HCT116 (cell line): ENCODE data around the gene HUNK. TPM values are rescaled to one million over a fixed set of nuclear protein-coding genes. Genes with fewer than 3 reads are reported as not detected.

ENCODE experiments used
- ATAC-seq: fragments of 200-7000 bp; cut with Tn5 transposase; 2 replicates; pipeline ENCODE4 v1.9.1; 2020; ENCODE audit warnings: mild to moderate bottlenecking, moderate library complexity
- BruUV-seq: library from RNA; stranded (reverse); fragments of 400-500 nt; replicated peaks from 2 replicates; lab custom pipeline; 2021; lab: Mats Ljungman, UMichigan
- CTCF ChIA-PET: fragments of 300-600 bp; sonication (Branson Sonifier 250); formaldehyde crosslinking; loops from one replicate; lab custom pipeline; 2021; ENCODE audit warnings: antibody characterized with exemption; lab: Charles Lee
- POLR2A ChIA-PET: fragments of 300-600, 350-600 bp; sonication (Branson Sonifier 250); formaldehyde crosslinking; loops from one replicate; lab custom pipeline; 2021; ENCODE audit warnings: antibody characterized with exemption; lab: Charles Lee
- RAD21 ChIA-PET, 2 experiments: fragments of 300-600 bp; sonication (Branson Sonifier 250); formaldehyde crosslinking; loops; one replicate each; lab custom pipeline; 2023; ENCODE audit warnings: low total read pairs in 2 of 2; ENCODE audit not compliant: uncharacterized antibody in 2 of 2, unreplicated experiment in 2 of 2, low non-redundant PET in 1 of 2; lab: Charles Lee
- DNase-seq: peaks from one replicate; pipeline ENCODE4 v3.0.0-alpha.2; 2010; ENCODE audit warnings: low read depth, low spot score
- H2AFZ ChIP-seq: fragments of 200-600 bp; shearing (Covaris generic), sonication (generic); 2 replicates; pipeline ENCODE4 v1.6.1; 2017; ENCODE audit warnings: low read depth, mixed run types, mixed read lengths, antibody characterized with exemption, low read length; ENCODE audit not compliant: poor library complexity, severe bottlenecking
- H3K27ac ChIP-seq: 2 replicates; pipeline ENCODE4 v1.5.1; 2012; ENCODE audit warnings: low read depth, low read length
- H3K27me3 ChIP-seq: fragments of 200-600 bp; sonication (generic); 2 replicates; pipeline ENCODE4 v1.6.1; 2016; ENCODE audit warnings: mixed run types, low read length, mixed read lengths; ENCODE audit not compliant: insufficient read depth
- H3K36me3 ChIP-seq, 2 experiments: fragments of 200-500 bp in 1 of 2; fragments of 200-600 bp in 1 of 2; sonication (Bioruptor generic) in 1 of 2; sonication (generic) in 1 of 2; 2 replicates each; pipeline versions ENCODE4 v1.5.1 to v1.6.1; 2014 to 2016; ENCODE audit warnings: low read length in 2 of 2, inconsistent platforms in 1 of 2, mixed read lengths in 1 of 2, mixed run types in 1 of 2; ENCODE audit not compliant: insufficient read depth in 2 of 2, control insufficient read depth in 1 of 2
- H3K4me1 ChIP-seq, 2 experiments: fragments of 200-600 bp in 1 of 2; sonication (generic) in 1 of 2; 2 replicates each; pipeline versions ENCODE4 v1.5.1 to v1.6.1; 2012 to 2017; ENCODE audit warnings: low read length in 2 of 2, inconsistent platforms in 1 of 2, mild to moderate bottlenecking in 1 of 2, mixed read lengths in 1 of 2, mixed run types in 1 of 2, moderate library complexity in 1 of 2; ENCODE audit not compliant: insufficient read depth in 2 of 2, control insufficient read depth in 1 of 2
- H3K4me2 ChIP-seq: fragments of 200-600 bp; sonication (generic); 2 replicates; pipeline ENCODE4 v1.6.1; 2017; ENCODE audit warnings: mixed run types, low read length, mixed read lengths
- H3K4me3 ChIP-seq, 2 experiments: fragments of 200-600 bp in 1 of 2; sonication (generic) in 1 of 2; replicated peaks in 1 of 2; 2 replicates each; pipeline ENCODE4 v1.5.1; 2011 to 2016; ENCODE audit warnings: low read length in 2 of 2, control low read depth in 1 of 2, low read depth in 1 of 2, mild to moderate bottlenecking in 1 of 2, mixed read lengths in 1 of 2, mixed run types in 1 of 2
- H3K79me2 ChIP-seq: fragments of 200-600 bp; sonication (generic); 2 replicates; pipeline ENCODE4 v1.6.1; 2017; ENCODE audit warnings: mild to moderate bottlenecking, mixed run types, low read length, moderate library complexity, mixed read lengths; ENCODE audit not compliant: insufficient read depth
- H3K9ac ChIP-seq: fragments of 200-600 bp; sonication (generic); 2 replicates; pipeline ENCODE4 v1.6.1; 2016; ENCODE audit warnings: low read length, mixed read lengths
- H3K9me2 ChIP-seq: fragments of 200-600 bp; sonication (generic), shearing (Covaris generic); 2 replicates; pipeline ENCODE4 v1.6.1; 2017; ENCODE audit warnings: mixed run types, mild to moderate bottlenecking, moderate library complexity; ENCODE audit not compliant: insufficient read depth
- H3K9me3 ChIP-seq, 2 experiments: fragments of 200-500 bp in 1 of 2; fragments of 200-600 bp in 1 of 2; sonication (Bioruptor generic) in 1 of 2; sonication (generic) in 1 of 2; 2 replicates each; pipeline ENCODE4 v1.6.1; 2014 to 2017; ENCODE audit warnings: low read length in 2 of 2, mixed read lengths in 2 of 2, inconsistent platforms in 1 of 2, low read depth in 1 of 2, mild to moderate bottlenecking in 1 of 2, mixed run types in 1 of 2, moderate library complexity in 1 of 2; ENCODE audit not compliant: control insufficient read depth in 1 of 2, insufficient read depth in 1 of 2
- H4K20me1 ChIP-seq: fragments of 200-600 bp; sonication (generic), shearing (Covaris generic); 2 replicates; pipeline ENCODE4 v1.6.1; 2017; ENCODE audit warnings: mixed run types, mild to moderate bottlenecking, moderate library complexity; ENCODE audit not compliant: insufficient read depth
- ATF3 ChIP-seq: IDR thresholded peaks from 2 replicates; pipeline ENCODE4 v1.6.1; 2012
- CEBPB ChIP-seq: IDR thresholded peaks from 2 replicates; pipeline ENCODE4 v1.6.1; 2012; ENCODE audit warnings: low read depth
- CTCF ChIP-seq, 3 experiments: fragments of 200-600 bp in 1 of 3; sonication (generic) in 1 of 3; IDR thresholded peaks in 2 of 3; conservative IDR thresholded peaks in 1 of 3; 2 replicates each; pipeline ENCODE4 v1.5.1; 2012 to 2017; ENCODE audit warnings: low read depth in 2 of 3, low read length in 2 of 3, antibody characterized with exemption in 1 of 3, borderline replicate concordance in 1 of 3, control low read depth in 1 of 3, mild to moderate bottlenecking in 1 of 3, mixed read lengths in 1 of 3, mixed run types in 1 of 3, moderate library complexity in 1 of 3; ENCODE audit not compliant: insufficient read depth in 1 of 3
- EGR1 ChIP-seq: IDR thresholded peaks from 2 replicates; pipeline ENCODE4 v1.6.1; 2012; ENCODE audit warnings: low read depth
- ELF1 ChIP-seq: IDR thresholded peaks from 2 replicates; pipeline ENCODE4 v1.6.1; 2012; ENCODE audit warnings: low read depth, borderline replicate concordance
- FOSL1 ChIP-seq: IDR thresholded peaks from 2 replicates; pipeline ENCODE4 v1.6.1; 2012; ENCODE audit warnings: low read depth
- MAX ChIP-seq: IDR thresholded peaks from 2 replicates; pipeline ENCODE4 v1.6.1; 2012
- POLR2A ChIP-seq: IDR thresholded peaks from 2 replicates; pipeline ENCODE4 v1.7.0; 2011; ENCODE audit warnings: borderline replicate concordance; ENCODE audit not compliant: insufficient read depth, insufficient read length; ENCODE audit errors: extremely low read depth
- POLR2AphosphoS5 ChIP-seq: IDR thresholded peaks from 2 replicates; pipeline ENCODE4 v1.6.1; 2011; ENCODE audit warnings: mild to moderate bottlenecking, low read depth, low read length, moderate library complexity
- RAD21 ChIP-seq: IDR thresholded peaks from 2 replicates; pipeline ENCODE4 v1.6.1; 2012; ENCODE audit warnings: low read depth, mild to moderate bottlenecking
- REST ChIP-seq: IDR thresholded peaks from 2 replicates; pipeline ENCODE4 v1.6.1; 2012; ENCODE audit warnings: low read depth
- SIN3A ChIP-seq: IDR thresholded peaks from 2 replicates; pipeline ENCODE4 v1.6.1; 2012; ENCODE audit warnings: low read depth
- SP1 ChIP-seq: IDR thresholded peaks from 2 replicates; pipeline ENCODE4 v1.6.1; 2012; ENCODE audit warnings: low read depth
- TCF7L2 ChIP-seq: IDR thresholded peaks from 2 replicates; pipeline ENCODE4 v1.7.0; 2011; ENCODE audit warnings: borderline replicate concordance, inconsistent platforms; ENCODE audit not compliant: insufficient read depth, insufficient read length; ENCODE audit errors: extremely low read depth
- YY1 ChIP-seq: IDR thresholded peaks from 2 replicates; pipeline ENCODE4 v1.6.1; 2011; ENCODE audit warnings: low read length, low read depth, moderate library complexity, mild to moderate bottlenecking; ENCODE audit not compliant: insufficient replicate concordance; ENCODE audit errors: extremely low read depth
- ZFX ChIP-seq: fragments of 450-650 bp; IDR thresholded peaks from 2 replicates; pipeline ENCODE4 v1.6.1; 2017
- ZNF274 ChIP-seq: fragments of 200-500 bp; sonication (Bioruptor generic); IDR thresholded peaks from 2 replicates; pipeline ENCODE4 v1.6.1; 2014; ENCODE audit warnings: mild to moderate bottlenecking, low read depth, low read length, inconsistent platforms
- intact Hi-C: fragments of 100-400 bp; cut with micrococcal nuclease; formaldehyde crosslinking; loops from 2 replicates; pipeline ENCODE4 v1.10.0; 2022
- total RNA-seq: library from RNA; stranded (reverse); gene quantifications from one replicate; pipeline ENCODE4 v1.2.1, GENCODE V29; 2021; ENCODE audit not compliant: unreplicated experiment

The HUNK gene
- total RNA-seq, 1 experiment from 2014 or later, result not detected

- RAD21 ChIA-PET, result no interaction called here
- DNase-seq, result no peak
Measured at GRCh38 chr21:32046191-32046590, 173.4 kb downstream of the HUNK start.

More at GRCh38 chr21:32046191-32046590, 173.4 kb downstream of the HUNK start:
- no peak overlapping the region for H3K9ac ChIP-seq
- H3K9me3 ChIP-seq, result peaks cover 0 to 5% of the 10 kb centered on the region in 2 experiments; a peak in 1 of 4 replicates
- CTCF ChIA-PET, result no interaction called here
- no peak overlapping the region for H3K4me2 ChIP-seq
- H3K36me3 ChIP-seq, result no peaks in the 10 kb centered on the region
- no TSS peak for BruUV-seq
- TF ChIP-seq RAD21, result no peak
- TF ChIP-seq EGR1, result no peak
- no peak for TF ChIP-seq CTCF (IDR thresholded peaks at IDR 0.05 in 2 of 3, conservative IDR thresholded peaks at IDR 0.05 in 1 of 3; ENCODE audit: borderline replicate concordance in 1 of 3, insufficient read depth in 1 of 3, low read depth in 2 of 3, low read length in 2 of 3)
- TF ChIP-seq FOSL1, result no peak
- TF ChIP-seq TCF7L2, result no peak
- TF ChIP-seq ATF3, result no peak
- no peak for TF ChIP-seq SIN3A
- no peak for TF ChIP-seq ZNF274
- no peak for TF ChIP-seq REST
- no peak for TF ChIP-seq CEBPB
- TF ChIP-seq MAX, result no peak
- TF ChIP-seq ELF1, result no peak
- no peak for TF ChIP-seq SP1
- TF ChIP-seq POLR2A, result no peak
- TF ChIP-seq ZFX, result no peak
- no peak for TF ChIP-seq POLR2AphosphoS5
- no peak for TF ChIP-seq YY1
- intact Hi-C loops, result no loop called here
- H3K4me1 ChIP-seq, result no peaks in the 10 kb centered on the region
- no peak for ATAC-seq
- H4K20me1 ChIP-seq, result no peaks in the 10 kb centered on the region
- POLR2A ChIA-PET, result no interaction called here
- H3K4me3 ChIP-seq, result no peak overlapping the region
- H3K27ac ChIP-seq, result no peak overlapping the region
- H3K9me2 ChIP-seq, result no peaks in the 10 kb centered on the region
- H3K27me3 ChIP-seq, result 0 out of 2 replicates have a peak, but pooled peaks cover 2% of the 10 kb centered on the region
- no peaks in the 10 kb centered on the region for H3K79me2 ChIP-seq
- H2AFZ ChIP-seq, result no peak overlapping the region
